Measurements from ENCODE around the gene ANKRD27. TPM values are rescaled to one million over a fixed set of nuclear protein-coding genes. Genes with fewer than 3 reads are reported as not detected.

ANKRD27 gene
- total RNA-seq, 4 donors from 2014 or later, result 1.8 to 36.2 (median 22.7) TPM

GRCh38 chr19:32555786-32556185, 119.2 kb downstream of the ANKRD27 start:
- no peak overlapping the region for H3K27ac ChIP-seq
- no peaks in the 10 kb centered on the region for H3K4me1 ChIP-seq
- no peaks in the 10 kb centered on the region for H3K27me3 ChIP-seq
- intact Hi-C loops (cut with DNase I; ENCODE audit: low total_unique reads), result no loop called here
- DNase-seq, result no peak
- H3K36me3 ChIP-seq, result no peaks in the 10 kb centered on the region
- no peak overlapping the region for H3K4me3 ChIP-seq
- no peaks in the 10 kb centered on the region for H3K9me3 ChIP-seq
- no peak for TF ChIP-seq POLR2A (IDR thresholded peaks at IDR 0.05)
- TF ChIP-seq CTCF (IDR thresholded peaks at IDR 0.05), result no peak

DNA sequence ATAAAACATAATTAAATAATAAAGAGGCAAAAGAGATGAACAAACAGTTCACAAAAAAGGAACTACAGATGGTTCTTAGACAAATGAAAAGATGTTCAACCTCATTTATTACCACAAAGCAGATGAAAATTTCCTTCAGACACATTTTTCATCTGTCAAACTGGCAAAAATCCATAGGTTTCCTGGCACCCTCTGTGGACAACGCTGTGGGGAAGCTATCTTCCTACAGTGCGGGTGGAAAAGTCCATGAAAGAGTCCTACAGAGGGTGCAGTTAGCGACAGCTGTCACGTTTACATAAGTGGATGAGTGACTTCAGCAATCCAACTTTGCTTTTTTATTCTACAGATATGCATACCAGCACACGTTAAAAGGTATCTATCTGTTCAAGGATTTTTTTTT, 124.3 kb downstream of the ANKRD27 start:
- Histone ChIP-seq H3K27me3 (no peaks in the 10 kb centered on the region), H3K9me3 (no peaks in the 10 kb centered on the region), H3K27ac (no peak overlapping the region), H3K4me3 (no peak overlapping the region), H3K36me3 (no peaks in the 10 kb centered on the region), H3K4me1 (no peaks in the 10 kb centered on the region)
- intact Hi-C loops (cut with DNase I; ENCODE audit: low total_unique reads), result no loop called here
- TF ChIP-seq POLR2A (IDR thresholded peaks at IDR 0.05) (no peak), CTCF (IDR thresholded peaks at IDR 0.05) (no peak)
- no peak for DNase-seq

Small RNAs within 50 kb of the gene (small RNA-seq; reads per million reads assigned to genes)
- gene RN7SL789P, result not detected
- not detected for gene SNORA68B

Other genes with a start within 250 kb of the ANKRD27 start
- gene PDCD5, start 94.0 kb downstream of the ANKRD27 start, total RNA-seq, result 10 to 100 TPM; 14.7 to 82.6 (median 48.7) TPM
- gene RGS9BP, start 668 bp upstream of the ANKRD27 start, total RNA-seq, result under 1 TPM in 2 of 4 donors, not detected in 2; 0.29 to 0.62 TPM
- gene NUDT19, start 16.6 kb upstream of the ANKRD27 start, total RNA-seq, result 1 to 10 TPM in 3 of 4 donors, not detected in 1; 1.3 to 8.4 (median 5.9) TPM
- gene TDRD12, start 44.6 kb upstream of the ANKRD27 start, total RNA-seq, result 1 to 10 TPM in 2 of 4 donors, not detected in 2; 2.0 to 5.7 TPM
- 1 to 10 TPM in 1 of 4 donors, not detected in 3; 1.1 TPM for gene SLC7A9, start 194.6 kb upstream of the ANKRD27 start, total RNA-seq